NCI-H187 treated with DMSO at 0.1 percent for 48 hours (cell line): ENCODE measurements around the gene GGT1.
"Not testable (repeated sequence)": the region's sequence is repeated elsewhere in the genome, so short reads cannot be mapped to it uniquely, and the experiment has no call there.

Experiments
- DNase-seq: peaks from one replicate; lab custom pipeline; 2025; lab: John Stamatoyannopoulos, UW

GGT1 gene

DNA sequence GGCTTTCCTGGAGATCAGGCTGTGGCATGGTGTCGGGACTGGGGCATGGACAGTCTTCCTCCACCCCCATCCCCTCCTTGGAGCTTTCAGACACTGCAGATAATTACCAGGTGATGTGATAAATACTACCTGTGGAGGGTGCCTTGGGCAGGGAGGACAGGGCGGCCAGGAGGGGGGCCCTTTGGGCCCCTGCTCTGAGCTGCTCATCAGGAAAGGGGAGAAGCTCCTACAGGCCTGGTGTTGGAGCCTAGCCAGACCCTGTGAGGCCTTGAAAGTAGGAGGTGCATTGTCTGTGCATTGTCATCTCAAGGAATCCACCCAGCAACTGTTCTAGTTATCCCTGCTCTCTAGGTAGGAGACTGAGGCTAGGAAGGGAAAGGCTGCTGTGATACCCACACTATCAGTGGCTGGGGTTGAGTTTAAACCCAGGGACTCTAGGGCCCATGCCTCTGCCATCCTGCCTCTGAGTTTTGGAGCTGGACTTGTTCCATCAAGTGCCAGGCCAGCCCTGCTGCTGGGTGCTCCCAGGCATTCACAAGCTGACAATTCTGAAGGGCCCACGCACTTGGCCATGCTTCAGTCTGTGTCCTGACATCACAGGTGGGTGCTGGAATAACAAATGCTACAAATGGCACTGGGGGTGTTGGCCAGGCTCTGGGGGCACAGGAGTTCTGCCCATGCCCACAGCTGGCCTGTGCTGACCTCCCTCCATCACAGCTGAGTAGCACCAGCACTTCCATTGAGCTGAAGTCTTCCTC, 2.9 kb upstream of the GGT1 start:
- DNase-seq = not testable (repeated sequence)

DNA sequence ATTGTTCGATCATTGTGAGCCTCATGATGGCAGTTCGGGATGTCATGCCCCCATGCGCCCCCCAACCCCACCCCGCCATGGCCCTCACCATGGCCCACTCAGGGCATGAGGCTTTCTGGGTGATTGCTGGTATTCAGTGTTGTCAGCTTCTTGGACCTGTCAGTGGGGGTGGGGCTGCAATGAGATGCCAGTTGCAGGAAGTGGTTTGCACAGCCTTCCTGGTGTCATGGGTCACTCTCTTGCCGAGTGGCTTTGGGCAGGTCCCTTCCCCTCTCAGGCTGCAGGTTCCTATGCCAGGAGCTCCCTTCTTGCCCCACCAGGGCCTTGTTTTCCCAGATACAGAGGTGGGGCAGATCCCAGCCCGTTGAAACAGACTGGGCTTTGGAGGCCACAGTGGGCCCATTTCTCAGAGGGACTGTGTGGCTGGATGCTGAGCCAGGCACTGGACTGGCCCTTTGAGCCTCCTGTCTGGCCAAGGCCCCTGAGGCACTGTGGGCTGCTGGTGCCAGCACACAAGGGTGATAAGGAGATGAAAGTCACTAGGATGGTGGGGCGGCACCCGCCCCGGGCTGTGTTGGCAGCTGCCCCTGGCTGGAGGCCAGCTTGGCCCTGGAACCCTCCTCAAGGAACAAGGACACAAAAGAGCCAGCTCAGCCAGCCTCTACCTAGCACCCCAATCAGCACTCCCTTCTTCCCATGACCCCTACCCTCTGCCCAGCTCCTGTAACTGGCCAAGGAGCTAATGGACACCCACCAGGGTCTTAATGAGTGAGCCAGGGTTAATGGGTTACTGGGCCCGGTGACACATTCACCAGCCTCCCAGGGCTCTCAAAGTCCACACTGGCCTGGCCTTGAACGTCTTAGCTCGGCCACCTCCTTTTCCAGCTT, 1.5 kb upstream of the GGT1 start:
- DNase-seq = no peak

DNA sequence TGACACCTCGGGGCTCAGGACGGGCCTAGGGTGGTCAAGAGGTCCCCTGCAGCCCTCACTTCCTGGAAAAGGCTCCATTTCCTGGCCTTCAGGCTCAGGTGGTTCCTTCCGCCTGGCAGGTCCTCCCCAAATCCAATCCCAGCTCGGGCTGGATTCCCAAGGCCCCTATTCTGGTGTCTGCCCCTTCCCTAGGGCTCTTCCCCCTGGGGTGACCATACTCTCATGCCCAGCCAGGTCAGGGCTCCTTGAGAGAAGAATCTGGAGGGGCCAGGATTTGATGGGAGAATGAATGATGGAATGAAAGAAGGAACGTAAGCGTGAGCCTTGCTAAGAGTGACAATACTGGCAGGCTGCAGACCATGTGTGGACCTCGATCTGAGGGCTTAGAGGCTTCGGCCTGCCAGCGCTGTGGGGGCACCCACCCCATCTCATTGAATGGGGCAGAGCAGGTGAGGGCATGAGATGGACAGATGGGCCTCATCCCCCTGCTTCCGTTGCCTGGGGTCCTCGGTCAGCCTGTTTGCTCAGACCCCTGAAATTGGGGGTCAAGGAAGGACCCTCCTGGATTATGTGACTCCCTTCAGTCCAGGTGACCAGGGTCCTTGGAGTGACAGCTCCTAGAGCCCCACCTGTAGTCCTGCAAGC, 766 bp upstream of the GGT1 start:
- not testable (repeated sequence) for DNase-seq

DNA sequence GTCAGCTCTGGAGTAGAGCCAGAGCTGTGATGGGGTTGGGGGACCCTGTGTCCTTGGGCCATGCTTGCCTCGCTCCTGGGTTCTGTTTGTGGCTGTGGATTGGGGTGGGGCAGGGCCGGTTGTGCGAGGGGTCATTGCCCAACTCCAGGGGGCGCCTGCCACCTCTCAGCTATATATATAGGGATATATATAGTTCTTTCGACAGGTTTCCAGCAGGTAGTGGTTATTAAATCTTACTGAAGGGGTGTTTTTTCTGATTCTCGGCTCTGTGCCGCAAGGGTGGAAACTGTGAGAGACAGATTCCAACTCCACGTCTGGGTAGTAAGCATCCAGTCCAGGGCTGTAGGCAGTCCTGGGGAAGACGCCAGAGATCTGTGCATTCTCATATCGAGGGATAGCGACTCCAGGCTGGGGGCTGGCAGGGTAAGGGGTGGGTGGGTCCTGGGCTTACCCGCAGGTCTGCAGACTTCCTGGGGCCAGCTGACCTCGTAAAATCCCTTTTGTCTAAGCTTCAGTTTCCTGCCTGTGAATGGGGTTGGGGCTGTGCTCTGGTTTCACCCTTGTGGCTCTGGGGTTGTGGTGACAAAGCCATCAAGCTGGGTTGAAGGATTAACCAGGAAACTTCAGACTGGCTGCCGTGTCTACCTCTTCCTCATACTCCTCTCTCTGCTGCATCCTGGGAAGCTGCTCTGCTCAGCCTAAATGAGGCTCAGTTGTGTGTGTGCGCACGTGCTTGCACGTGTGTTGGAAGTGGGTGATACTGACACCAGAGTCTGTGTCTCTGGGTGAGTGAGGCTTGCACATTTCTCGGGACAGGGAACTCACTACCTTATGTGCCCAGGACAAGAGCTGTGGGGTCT, 1.0 kb downstream of the GGT1 start:
- not testable (repeated sequence) for DNase-seq

DNA sequence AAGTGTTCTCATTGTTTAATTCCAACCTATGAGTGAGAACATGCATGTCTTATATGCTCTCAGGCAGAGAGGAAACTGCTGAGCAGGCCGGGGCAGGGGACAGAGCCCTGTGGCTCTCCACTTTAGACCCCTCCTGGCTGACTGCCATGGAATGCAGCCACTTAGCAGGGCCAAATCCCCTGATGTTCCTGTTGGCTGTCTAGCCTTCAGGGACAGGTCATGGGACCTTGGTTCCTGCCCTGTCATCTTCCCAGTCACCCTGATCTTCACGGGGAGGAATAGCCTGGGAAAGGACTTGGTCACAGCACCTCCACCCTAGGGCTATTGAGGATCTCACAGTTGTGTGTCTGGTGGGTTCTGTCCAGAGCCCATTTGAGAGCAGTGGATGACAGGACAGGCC, 3.3 kb downstream of the GGT1 start:
- DNase-seq = not testable (repeated sequence)

DNA sequence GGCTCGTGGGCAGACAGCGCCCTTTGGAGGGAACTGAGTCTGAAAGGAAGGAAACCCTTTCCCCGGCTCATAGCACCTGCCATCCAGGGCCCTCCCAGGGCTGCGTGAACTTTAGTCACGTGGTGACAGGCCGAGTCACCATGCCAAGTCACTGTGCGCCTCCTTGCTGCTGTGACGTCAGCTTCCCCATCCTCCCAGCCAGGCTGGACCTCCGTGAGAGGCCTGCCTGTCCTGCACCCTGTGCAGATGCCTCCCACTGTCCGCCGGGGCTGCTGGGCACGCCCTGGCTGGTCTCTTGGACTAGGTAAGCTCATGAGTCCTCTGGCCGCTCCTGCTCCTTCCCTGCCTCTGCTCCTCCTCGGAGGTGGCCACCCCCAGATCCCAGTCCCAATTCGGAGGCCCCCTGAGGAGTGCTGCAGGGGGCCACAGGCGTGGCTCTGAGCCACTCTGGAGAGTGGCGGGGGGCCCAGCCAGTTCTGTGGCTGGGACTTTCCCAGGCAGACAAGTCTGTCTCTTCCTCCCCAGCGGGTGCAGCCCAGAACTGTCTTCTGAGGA, 4.5 kb downstream of the GGT1 start:
- not testable (repeated sequence) for DNase-seq

DNA sequence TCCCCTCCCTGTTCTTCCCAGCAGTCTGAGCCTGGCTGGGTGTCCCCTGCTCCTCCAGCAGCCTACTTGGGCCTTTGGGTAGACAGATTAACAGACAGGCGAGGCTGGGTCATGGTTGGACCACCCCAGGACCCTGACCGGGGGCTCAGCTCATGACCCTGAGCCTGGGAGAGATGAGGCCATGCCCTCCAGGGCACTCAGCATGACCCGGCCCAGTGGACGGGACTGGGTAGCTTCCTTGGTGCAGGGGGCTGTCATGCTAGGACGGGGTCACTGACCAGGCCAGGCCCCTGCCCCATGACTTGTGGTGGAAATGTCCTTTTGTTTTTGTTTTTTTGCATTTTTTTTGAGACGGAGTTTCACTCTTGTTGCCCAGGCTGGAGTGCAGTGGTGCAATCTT, 5.3 kb downstream of the GGT1 start:
- not testable (repeated sequence) for DNase-seq

DNA sequence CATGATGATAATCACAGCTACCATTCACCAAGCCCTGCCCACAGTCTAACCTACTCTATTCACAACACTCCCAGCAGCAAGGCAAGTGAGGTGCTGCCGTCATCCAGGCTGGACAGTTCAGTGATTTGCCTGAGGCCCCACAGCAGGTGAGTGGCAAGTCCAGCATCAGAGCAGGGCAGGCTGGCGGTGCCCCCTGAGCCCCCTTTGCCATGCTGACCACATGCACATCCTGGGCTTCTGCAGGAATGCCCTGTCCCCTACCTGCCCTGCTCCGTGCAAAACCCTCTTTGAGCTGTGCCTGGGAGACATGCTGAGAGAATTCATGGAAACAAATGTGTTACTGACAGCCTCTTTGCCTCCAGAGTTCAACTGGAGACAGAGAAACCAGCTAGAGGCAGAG, 6.9 kb downstream of the GGT1 start:
- DNase-seq = not testable (repeated sequence)

DNA sequence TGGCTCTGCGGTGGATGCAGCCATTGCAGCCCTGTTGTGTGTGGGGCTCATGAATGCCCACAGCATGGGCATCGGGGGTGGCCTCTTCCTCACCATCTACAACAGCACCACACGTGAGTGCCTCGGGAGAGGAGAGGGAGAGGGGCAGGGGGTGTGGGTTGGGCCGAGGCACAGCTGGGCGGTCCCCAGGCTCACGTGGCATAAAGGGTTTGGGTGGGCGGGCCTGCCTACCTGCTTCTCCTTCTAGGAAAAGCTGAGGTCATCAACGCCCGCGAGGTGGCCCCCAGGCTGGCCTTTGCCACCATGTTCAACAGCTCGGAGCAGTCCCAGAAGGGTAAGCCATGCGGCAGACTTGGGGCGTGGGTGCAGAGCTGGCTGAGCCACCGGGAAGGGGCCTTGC, 11.8 kb downstream of the GGT1 start:
- DNase-seq = not testable (repeated sequence)

DNA sequence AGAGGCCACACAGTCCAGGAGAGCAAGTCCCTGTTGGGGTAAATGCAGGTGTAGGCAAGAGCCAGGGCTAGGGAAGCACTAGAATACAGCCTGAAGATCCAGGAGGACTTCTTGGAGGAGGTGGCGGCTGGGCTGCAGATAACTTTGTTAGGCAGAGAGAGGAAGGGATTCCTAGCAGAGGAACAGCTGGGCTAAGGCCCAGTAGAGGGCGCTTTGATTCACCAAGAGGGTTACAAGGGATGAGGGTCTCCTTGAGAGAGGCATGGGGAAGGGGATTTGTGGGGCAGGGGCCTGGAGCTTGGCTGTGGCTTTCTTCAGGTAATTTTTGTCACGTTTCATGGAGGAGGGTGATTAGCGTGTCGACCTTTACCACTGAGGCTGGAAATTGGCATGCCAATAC, 18.3 kb downstream of the GGT1 start:
- DNase-seq = not testable (repeated sequence)

DNA sequence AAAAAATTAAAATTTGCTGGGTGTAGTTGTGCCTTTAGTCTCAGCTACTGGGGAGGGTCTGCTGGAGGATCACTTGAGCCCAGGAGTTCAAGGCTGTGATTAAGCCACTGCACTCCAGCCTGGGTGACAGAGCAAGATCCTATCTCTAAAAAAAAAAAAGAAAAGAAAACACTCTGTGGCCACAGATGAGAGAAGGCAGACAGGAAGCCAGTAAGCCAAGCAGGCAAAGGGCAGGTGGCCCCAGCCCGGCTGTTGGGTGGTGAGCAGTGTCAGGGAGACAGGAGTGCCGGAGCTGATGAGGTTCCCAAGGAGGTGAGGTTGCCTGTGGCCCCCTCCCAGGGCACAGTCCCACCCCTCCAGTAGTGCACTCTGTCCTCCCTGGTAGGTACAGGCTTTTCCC, 19.6 kb downstream of the GGT1 start:
- not testable (repeated sequence) for DNase-seq

DNA sequence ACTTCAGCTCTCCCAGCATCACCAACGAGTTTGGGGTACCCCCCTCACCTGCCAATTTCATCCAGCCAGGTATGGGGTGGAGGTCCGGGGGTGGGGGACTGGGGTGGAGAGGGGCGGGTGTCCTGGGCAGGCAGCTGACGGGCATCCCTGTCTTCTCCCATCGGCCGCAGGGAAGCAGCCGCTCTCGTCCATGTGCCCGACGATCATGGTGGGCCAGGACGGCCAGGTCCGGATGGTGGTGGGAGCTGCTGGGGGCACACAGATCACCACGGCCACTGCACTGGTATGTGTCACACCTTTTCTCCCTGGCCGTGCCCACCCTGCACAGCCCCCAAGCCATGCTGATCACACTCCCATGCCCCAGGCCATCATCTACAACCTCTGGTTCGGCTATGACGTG, 24.9 kb downstream of the GGT1 start:
- DNase-seq = not testable (repeated sequence)

DNA sequence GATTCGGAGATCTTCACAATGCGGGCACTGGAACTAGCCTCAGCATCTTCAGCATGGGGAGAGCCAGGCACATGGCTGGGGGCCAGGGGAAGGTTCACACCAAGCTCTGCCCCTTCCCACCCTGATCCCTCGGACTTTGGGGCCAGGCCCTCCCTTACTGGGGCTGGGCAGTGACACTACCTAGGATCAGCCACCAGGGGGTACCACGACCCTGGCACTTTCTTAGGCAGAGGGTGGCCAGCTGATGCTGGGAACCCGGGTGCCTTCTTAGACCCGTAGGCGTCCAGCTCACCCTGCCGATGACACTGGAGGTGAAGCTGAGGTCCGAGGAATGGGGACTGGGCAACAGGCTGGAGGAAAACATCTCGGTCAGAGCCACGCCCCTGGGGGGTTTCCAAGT, 26.1 kb downstream of the GGT1 start:
- DNase-seq = not testable (repeated sequence)

DNA sequence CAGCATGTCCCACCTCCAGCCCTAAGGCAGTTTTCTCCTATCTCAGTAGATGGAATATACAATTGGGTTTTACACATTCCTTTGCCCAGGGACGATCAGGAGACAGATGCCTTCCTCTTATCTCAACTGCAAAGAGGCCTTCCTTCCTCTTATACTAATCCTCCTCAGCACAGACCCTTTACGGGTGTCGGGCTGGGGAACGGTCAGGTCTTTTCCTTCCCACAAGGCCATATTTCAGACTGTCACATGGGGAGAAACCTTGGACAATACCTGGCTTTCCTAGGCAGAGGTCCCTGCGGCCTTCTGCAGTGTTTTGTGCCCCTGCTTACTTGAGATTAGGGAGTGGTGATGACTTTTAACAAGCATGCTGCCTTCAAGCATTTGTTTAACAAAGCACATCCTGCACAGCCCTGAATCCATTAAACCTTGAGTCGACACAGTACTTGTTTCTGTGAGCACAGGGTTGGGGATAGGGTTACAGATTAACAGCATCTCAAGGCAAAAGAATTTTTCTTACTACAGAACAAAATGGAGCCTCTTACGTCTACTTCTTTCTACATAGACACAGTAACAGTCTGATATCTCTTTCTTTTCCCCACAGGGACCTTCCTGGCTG, 27.9 kb downstream of the GGT1 start:
- DNase-seq = not testable (repeated sequence)

DNA sequence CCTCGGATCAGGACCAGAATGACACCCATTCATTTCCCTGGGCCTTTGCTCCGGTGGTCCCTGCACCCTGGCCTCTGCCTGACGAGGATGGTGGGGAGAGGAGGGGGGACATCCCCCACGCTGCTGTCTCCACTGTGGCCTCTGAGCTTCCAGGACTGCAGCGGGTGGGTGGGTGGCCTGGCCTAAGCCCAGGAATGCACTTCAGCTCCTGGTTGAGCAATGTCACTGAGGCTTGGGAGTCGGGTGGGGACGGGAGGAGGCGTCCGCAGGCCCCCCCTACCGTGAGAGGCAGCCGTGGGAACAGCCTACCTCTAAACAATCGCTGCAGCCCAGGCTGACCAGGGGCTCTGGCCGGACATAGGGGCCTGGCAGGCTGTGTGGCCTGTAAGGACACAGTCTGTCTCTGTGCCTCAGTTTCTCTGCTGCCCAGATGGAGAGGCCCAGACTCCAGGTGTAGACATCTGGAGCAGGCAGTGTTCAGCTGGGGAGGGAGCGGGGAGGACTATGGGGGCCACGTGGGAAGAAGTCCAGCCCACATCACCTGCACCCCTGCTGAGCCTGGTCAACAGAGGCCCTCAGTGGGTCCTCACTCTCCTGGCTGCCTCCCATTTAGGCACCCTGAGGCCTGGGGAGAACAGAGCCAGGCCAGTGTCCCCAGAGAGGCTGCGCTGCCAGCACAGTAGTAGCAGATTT, 28.6 kb downstream of the GGT1 start:
- not testable (repeated sequence) for DNase-seq

DNA sequence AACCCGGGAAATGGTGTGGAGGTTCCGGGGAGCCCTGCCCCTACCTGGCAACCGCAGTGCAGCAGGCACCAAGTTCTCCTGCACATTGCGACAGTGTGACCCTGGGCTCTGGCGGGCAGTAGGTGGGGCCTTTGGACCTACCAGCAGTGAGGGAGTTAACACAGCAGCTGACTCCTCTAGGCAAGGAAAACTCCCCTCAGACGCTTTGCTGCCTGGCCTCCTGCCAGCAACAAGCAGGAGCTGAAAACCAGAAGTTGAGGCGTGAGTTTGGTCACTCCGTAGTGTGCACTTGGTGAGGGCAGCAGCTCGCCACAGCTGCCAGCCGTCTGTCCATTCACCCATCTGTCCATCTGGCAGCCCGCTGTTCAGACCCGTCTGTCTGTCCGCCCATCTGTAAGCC, 29.6 kb downstream of the GGT1 start:
- DNase-seq = not testable (repeated sequence)

DNA sequence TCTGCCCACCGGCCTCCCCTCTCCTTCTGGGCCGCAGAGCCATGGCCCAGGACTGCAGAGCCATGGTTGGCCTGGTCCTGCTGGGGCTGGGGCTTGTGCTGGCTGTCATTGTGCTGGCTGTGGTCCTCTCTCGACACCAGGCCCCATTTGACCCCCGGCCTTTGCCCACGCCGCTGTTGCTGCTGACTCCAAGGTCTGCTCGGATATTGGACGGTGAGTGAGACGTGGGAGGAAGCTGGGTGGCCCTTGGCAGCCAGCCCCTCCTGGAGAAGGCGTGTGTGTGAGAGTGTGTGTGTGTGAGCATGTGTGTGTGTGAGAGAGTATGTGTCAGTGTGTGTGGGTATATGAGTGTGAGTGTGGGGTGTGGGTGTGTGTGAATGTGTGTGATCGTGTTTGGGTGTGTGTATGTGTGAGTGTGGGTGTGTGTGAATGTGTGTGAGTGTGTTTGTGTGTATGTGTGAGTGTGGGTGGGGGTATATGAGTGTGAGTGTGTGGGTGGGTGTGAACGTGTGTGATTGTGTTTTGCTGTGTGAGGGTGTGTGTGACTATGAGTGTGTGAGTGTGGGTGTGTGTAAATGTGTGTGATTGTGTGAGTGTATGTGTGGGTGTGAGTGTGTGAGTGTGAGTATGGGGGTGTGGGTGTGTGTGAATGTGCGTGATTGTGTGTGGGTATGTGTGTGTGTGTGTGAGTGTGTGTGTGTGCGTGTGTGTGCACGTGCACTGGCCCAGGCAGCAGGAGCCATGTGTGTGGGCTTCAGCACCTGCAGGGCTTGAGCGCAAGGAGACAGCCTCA, 30.4 kb downstream of the GGT1 start:
- not testable (repeated sequence) for DNase-seq

DNA sequence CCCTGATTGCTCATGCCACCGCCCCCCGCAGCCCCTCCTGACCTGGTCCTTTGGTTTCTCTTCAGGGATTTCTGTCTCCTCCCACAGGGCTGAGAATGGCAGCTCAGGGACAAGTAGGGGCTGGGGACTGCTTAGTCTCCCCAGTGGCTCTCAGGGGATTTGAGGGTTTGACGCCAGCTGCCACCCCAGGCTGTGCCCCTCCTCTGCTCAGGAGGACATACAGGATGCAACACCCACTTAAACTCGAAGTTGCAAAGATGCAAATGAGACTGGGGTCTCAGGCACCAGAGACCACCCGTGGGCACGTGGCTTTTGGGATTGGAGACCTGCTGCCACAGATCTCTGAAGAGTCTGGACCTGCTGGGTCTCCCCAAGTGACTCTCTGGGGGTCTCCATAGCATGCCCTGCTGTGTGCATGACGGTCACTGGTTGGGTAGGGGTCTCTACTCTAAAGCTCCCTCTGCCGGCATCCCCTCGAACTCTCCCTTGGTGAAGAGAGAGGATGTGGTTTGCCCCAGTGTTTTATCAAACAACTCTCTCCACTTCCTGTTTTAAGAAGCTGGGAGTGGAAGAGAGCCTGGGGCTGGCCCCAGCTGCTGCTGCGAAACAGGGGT, 31.9 kb downstream of the GGT1 start:
- DNase-seq = not testable (repeated sequence)

DNA sequence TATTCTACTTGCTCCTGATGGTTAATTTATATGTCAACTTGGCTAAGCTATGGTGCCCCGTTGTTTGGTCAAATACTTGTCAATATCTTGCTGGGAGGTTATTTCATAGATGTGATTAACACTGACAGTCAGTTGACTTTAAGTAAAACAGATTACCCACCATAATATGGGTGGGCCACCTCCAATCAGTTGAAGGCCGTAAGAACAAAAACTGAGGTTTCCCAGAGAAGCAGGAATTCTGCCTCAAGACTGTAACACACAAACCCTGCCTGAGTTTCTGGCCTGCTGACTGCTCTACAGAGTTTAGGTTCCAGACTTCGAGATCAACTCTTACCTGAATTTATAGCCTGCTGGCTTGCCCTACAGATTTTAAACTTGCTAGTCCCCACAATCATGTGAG, 33.5 kb downstream of the GGT1 start:
- not testable (repeated sequence) for DNase-seq
